HepG2 (cell line): ENCODE results near the gene SSR2. TPM values are rescaled to one million over a fixed set of nuclear protein-coding genes. Genes with fewer than 3 reads are reported as not detected.

Experiments used
- CENPX ChIP-seq: sonication (generic); formaldehyde crosslinking; IDR thresholded peaks from 2 replicates; pipeline ENCODE4 v1.9.0; 2021; ENCODE audit warnings: mild to moderate bottlenecking, missing genetic modification reagents, moderate library complexity
- DNMT1 ChIP-seq: sonication (generic); formaldehyde crosslinking; IDR thresholded peaks from 2 replicates; pipeline ENCODE4 v1.5.1; 2020; ENCODE audit warnings: mild to moderate bottlenecking, missing genetic modification reagents
- GATAD2A ChIP-seq: IDR thresholded peaks from 2 replicates; pipeline ENCODE4 v1.6.1; 2016
- HIVEP1 ChIP-seq: sonication (generic); formaldehyde crosslinking; IDR thresholded peaks from 2 replicates; pipeline ENCODE4 v1.4.0; 2020; ENCODE audit warnings: mild to moderate bottlenecking, missing genetic modification reagents
- POLR2AphosphoS5 ChIP-seq: IDR thresholded peaks from 2 replicates; pipeline ENCODE4 v1.6.1; 2012; ENCODE audit warnings: low read depth, low read length
- RERE ChIP-seq: IDR thresholded peaks from 2 replicates; pipeline ENCODE4 v1.6.1; 2016; ENCODE audit warnings: low read depth, missing genetic modification reagents, missing compliant biosample characterization
- SRSF4 ChIP-seq: fragments of 200-400 bp; formaldehyde crosslinking; IDR thresholded peaks from one replicate; pipeline ENCODE4 v1.6.1; 2018; ENCODE audit warnings: mild to moderate bottlenecking, low read depth, low read length, moderate library complexity; ENCODE audit not compliant: poor library complexity, severe bottlenecking
- SYNCRIP ChIP-seq: fragments of 200-400 bp; formaldehyde crosslinking; IDR thresholded peaks from 2 replicates; pipeline ENCODE4 v1.6.1; 2018; ENCODE audit warnings: mild to moderate bottlenecking, low read depth, low read length; ENCODE audit not compliant: insufficient read depth
- ZBTB39 ChIP-seq: sonication (generic); formaldehyde crosslinking; IDR thresholded peaks from 2 replicates; pipeline ENCODE4 v1.5.0; 2020; ENCODE audit warnings: missing genetic modification reagents
- ZMYM2 ChIP-seq: sonication (generic); formaldehyde crosslinking; IDR thresholded peaks from 2 replicates; pipeline ENCODE4 v1.8.0; 2022; ENCODE audit warnings: mild to moderate bottlenecking, missing genetic modification reagents
- ZNF142 ChIP-seq: sonication (generic); formaldehyde crosslinking; IDR thresholded peaks from 2 replicates; pipeline ENCODE4 v1.4.0; 2020; ENCODE audit warnings: missing genetic modification reagents
- ZNF234 ChIP-seq: sonication (generic); formaldehyde crosslinking; conservative IDR thresholded peaks from 2 replicates; pipeline ENCODE4 v1.5.1; 2020; ENCODE audit warnings: mild to moderate bottlenecking, missing genetic modification reagents
- ZNF235 ChIP-seq: sonication (generic); formaldehyde crosslinking; IDR thresholded peaks from 2 replicates; pipeline ENCODE4 v1.8.1; 2023; ENCODE audit warnings: mild to moderate bottlenecking, missing genetic modification reagents, borderline replicate concordance
- ZNF619 ChIP-seq: sonication (generic); formaldehyde crosslinking; IDR thresholded peaks from 2 replicates; pipeline ENCODE4 v1.4.0; 2020; ENCODE audit warnings: mild to moderate bottlenecking, missing genetic modification reagents
- ZNF766 ChIP-seq: sonication (generic); formaldehyde crosslinking; IDR thresholded peaks from 2 replicates; pipeline ENCODE4 v1.5.0; 2020; ENCODE audit warnings: missing genetic modification reagents, borderline replicate concordance
- polyA plus RNA-seq, 8 experiments: library from polyadenylated mRNA; depleted of rRNA in 3 of 8; stranded (reverse) in 7 of 8; unstranded in 1 of 8; fragments of >200 nt; fragmentation: Illumina TruSeq in 4 of 8; extraction: Trizol in 4 of 8; gene quantifications; 2 replicates each; pipeline versions ENCODE4 v1.2.1 to v1.2.3, GENCODE V29; 2011 to 2016; ENCODE audit warnings: low read depth in 4 of 8, missing spikeins in 1 of 8, mixed read lengths in 1 of 8; ENCODE audit not compliant: insufficient read depth in 1 of 8
- total RNA-seq, 5 experiments: library from RNA; depleted of rRNA; stranded (reverse); fragments of >200 nt; fragmentation: Illumina TruSeq; extraction: Trizol; gene quantifications; 2 replicates each; pipeline ENCODE4 v1.2.3, GENCODE V29; 2016; ENCODE audit warnings: low read depth in 1 of 5

SSR2 gene
- total and polyA plus RNA-seq, 2 of the 13 experiments (the other 11 are each of a cell fraction or from before 2014, with no cell fraction given): 284 to 461 TPM

- 0 out of 2 replicates have a peak, but pooled peaks have one; percentile 49 for TF ChIP-seq ZBTB39 (CRISPR knock-in tag)
- no peak for TF ChIP-seq SRSF4
- TF ChIP-seq ZNF142 (CRISPR knock-in tag): no peak; the same call in 1 of the 2 replicates
- no peak for TF ChIP-seq GATAD2A
- TF ChIP-seq SYNCRIP: no peak
- no peak for TF ChIP-seq CENPX (CRISPR knock-in tag)
- TF ChIP-seq ZNF619 (CRISPR knock-in tag): peak; percentile 73; the same call in 1 of the 2 replicates
- TF ChIP-seq POLR2AphosphoS5: peak; percentile 85
- TF ChIP-seq ZNF234 (CRISPR knock-in tag): no peak
- TF ChIP-seq ZMYM2: no peak
- no peak; the same call in 1 of the 2 replicates for TF ChIP-seq HIVEP1
- TF ChIP-seq DNMT1: no peak
- no peak; the same call in 1 of the 2 replicates for TF ChIP-seq ZNF766 (CRISPR knock-in tag)
- TF ChIP-seq RERE (CRISPR knock-in tag): no peak
- no peak; the same call in none of the 2 replicates for TF ChIP-seq ZNF235 (CRISPR knock-in tag)
Measured at GRCh38 chr1:156054500-156055280, 33.9 kb upstream of the SSR2 start, which contains the start of gene LAMTOR2 (continued).
